Vagina (tissue), 2 donors: ENCODE measurements around the gene CFAP68. TPM values are rescaled to one million over a fixed set of nuclear protein-coding genes. Genes with fewer than 3 reads are reported as not detected.

Experiments used
- DNase-seq, 2 donors: peaks; one replicate each; pipeline ENCODE4 v3.0.0-alpha.2; 2017; ENCODE audit errors: extremely low spot score in 2 of 2
- H3K27ac ChIP-seq: fragments of 200-600 bp; sonication (generic); one replicate; pipeline ENCODE4 v1.5.1; 2019
- H3K27me3 ChIP-seq: fragments of 200-600 bp; sonication (generic); one replicate; pipeline ENCODE4 v1.5.1; 2019
- H3K36me3 ChIP-seq, 2 donors: fragments of 200-600 bp; sonication (generic); one replicate each; pipeline ENCODE4 v1.5.1; 2017 to 2019
- H3K4me1 ChIP-seq: fragments of 200-600 bp; sonication (generic); one replicate; pipeline ENCODE4 v1.5.1; 2019
- H3K4me3 ChIP-seq, 2 donors: fragments of 200-600 bp; sonication (generic); 1 replicate in 1 of 2; 2 replicates in 1 of 2; pipeline ENCODE4 v1.5.1; 2016 to 2019
- H3K9me3 ChIP-seq: fragments of 200-600 bp; sonication (generic); one replicate; pipeline ENCODE4 v1.5.1; 2019
- CTCF ChIP-seq, 3 experiments: fragments of 450-650 bp in 2 of 3; fragments of 200-600 bp in 1 of 3; sonication (generic) in 1 of 3; IDR thresholded peaks; one replicate each; pipeline ENCODE4 v1.5.1; 2017 to 2019; ENCODE audit warnings: antibody characterized with exemption in 3 of 3, mild to moderate bottlenecking in 2 of 3, moderate library complexity in 2 of 3
- POLR2A ChIP-seq, 2 donors: fragments of 450-650 bp; IDR thresholded peaks; one replicate each; pipeline ENCODE4 v1.6.1; 2017; ENCODE audit warnings: antibody characterized with exemption in 2 of 2, mild to moderate bottlenecking in 2 of 2, moderate library complexity in 2 of 2
- intact Hi-C: fragments of 100-400 bp; cut with DNase I; formaldehyde crosslinking; loops from one replicate; pipeline ENCODE4 v1.15.1; 2023
- small RNA-seq: library from RNA; depleted of rRNA; stranded (forward); fragments of <200 nt; gene quantifications from one replicate; pipeline ENCODE3, GENCODE V24; 2016
- total RNA-seq: library from RNA; depleted of rRNA; stranded (reverse); fragments of >200 nt; gene quantifications from one replicate; pipeline ENCODE4 v1.2.3, GENCODE V29; 2016

CFAP68 gene
- total RNA-seq, 1 donor from 2014 or later: 22.6 TPM

- no peak overlapping the region for H3K27ac ChIP-seq
- H3K27me3 ChIP-seq: no peaks in the 10 kb centered on the region
- H3K36me3 ChIP-seq: no peaks in the 10 kb centered on the region
- no peak for TF ChIP-seq POLR2A (IDR thresholded peaks at IDR 0.05)
- TF ChIP-seq CTCF (IDR thresholded peaks at IDR 0.05): no peak
- intact Hi-C loops: no loop called here
- H3K9me3 ChIP-seq: no peaks in the 10 kb centered on the region
- H3K4me3 ChIP-seq: no peak overlapping the region
- no peak for DNase-seq
- peaks cover 13% of the 10 kb centered on the region for H3K4me1 ChIP-seq
Observed at GRCh38 chr11:111934306-111934705, 55.0 kb downstream of the CFAP68 start.

Small RNA genes within 50 kb of the gene (small RNA-seq; reads per million reads assigned to genes)
- not detected for gene C11orf52
- not detected for gene GNG5P3
- gene RNA5SP351: not detected
- not detected for gene RPL37AP8

Other genes with a start within 250 kb of the CFAP68 start
- gene PPP2R1B, start 113.2 kb upstream of the CFAP68 start, total RNA-seq: 35.6 TPM
- 31.7 TPM for gene ALG9, start 8.0 kb upstream of the CFAP68 start, total RNA-seq
- gene FDXACB1, start 376 bp upstream of the CFAP68 start, total RNA-seq: not detected
- gene CRYAB, start 32.2 kb downstream of the CFAP68 start, total RNA-seq: 161 TPM
- gene HSPB2, start 33.2 kb downstream of the CFAP68 start, total RNA-seq: not detected
- gene C11orf52, start 39.4 kb downstream of the CFAP68 start, total RNA-seq: 1.5 TPM
- gene DIXDC1, start 57.8 kb downstream of the CFAP68 start, total RNA-seq: 36.8 TPM
- 19.4 TPM for gene DLAT, start 145.9 kb downstream of the CFAP68 start, total RNA-seq
- 1.5 TPM for gene PIH1D2, start 194.5 kb downstream of the CFAP68 start, total RNA-seq
- 11.8 TPM for gene NKAPD1, start 194.8 kb downstream of the CFAP68 start, total RNA-seq
- gene TIMM8B, start 207.2 kb downstream of the CFAP68 start, total RNA-seq: 43.0 TPM
- 121 TPM for gene SDHD, start 207.3 kb downstream of the CFAP68 start, total RNA-seq